ENCODE results near the gene ZNF789. TPM values are rescaled to one million over a fixed set of nuclear protein-coding genes. Genes with fewer than 3 reads are reported as not detected.

The ZNF789 gene
- total and polyA plus RNA-seq, 2 donors (not counting 3 experiments of a cell fraction or from before 2014, with no cell fraction given), result 11.6 to 21.6 TPM

DNA sequence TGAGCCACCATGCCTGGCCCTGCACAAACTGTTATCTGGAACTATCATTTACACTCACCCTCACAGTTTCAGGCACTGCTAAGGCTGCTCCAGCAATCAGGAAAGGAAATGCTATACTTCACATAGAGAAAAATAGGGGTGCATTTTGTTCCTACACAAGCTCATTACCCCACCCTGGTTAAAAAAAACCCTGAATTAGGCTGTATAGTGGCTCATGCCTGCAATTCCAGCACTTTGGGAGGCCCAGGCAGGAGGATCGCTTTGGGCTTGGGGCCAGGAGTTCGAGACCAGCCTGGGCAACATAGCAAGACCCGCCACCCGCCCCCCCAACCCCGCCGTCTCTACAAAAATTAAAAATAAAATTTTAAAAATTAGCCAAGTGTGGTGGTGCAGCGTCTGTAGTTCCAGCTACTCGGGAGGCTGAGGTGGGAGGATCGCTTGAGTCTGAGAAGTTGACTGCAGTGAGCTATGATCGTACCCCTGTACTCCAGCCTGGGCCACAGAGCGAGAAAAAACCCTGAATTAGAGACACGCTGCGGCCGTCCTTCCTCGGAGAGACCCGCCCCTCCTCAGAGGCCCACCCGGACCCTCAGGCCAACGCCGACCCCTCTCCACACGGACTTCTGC is 34.6 kb upstream of the ZNF789 start:
- H3K4me3 ChIP-seq (replicated peaks in 1 of 3; ENCODE audit: insufficient read depth in 1 of 3, low read depth in 1 of 3, low read length in 3 of 3), result peak overlapping the region; percentile 83 to 89 (median 88)
- TF ChIP-seq FOS (IDR thresholded peaks at IDR 0.05; ENCODE audit: borderline replicate concordance, insufficient read depth, low read length), result no peak
- no peaks in the 10 kb centered on the region for H3K9me3 ChIP-seq (replicated peaks; ENCODE audit: control insufficient read depth, insufficient read depth, low read length)
- ChIA-PET POLR2A (interaction anchor here (0.6 to 1.3 kb wide), 2 partner anchors 16 to 37 kb away, joined by 3 to 5 read pairs; no protein-coding TSS in a partner anchor), CTCF (interaction anchor here (1.0 kb wide), 2 partner anchors 22 to 142 kb away, joined by 3 to 4 read pairs; no protein-coding TSS in a partner anchor)
- intact Hi-C loops (cut with micrococcal nuclease), result no loop called here
- peak overlapping the region; percentile 87 for H3K9ac ChIP-seq (replicated peaks; ENCODE audit: extremely low read depth, insufficient read depth, low read length)
- DNase-seq (ENCODE audit: low read depth, low spot score) (no peak), FAIRE-seq (peak; percentile 62)
- no peaks in the 10 kb centered on the region for H4K20me1 ChIP-seq (replicated peaks; ENCODE audit: control insufficient read depth, extremely low read depth, insufficient read depth, low read length)
- peak overlapping the region; percentile 3 for H3K27ac ChIP-seq (ENCODE audit: insufficient read depth, low read depth, low read length)
- H3K36me3 ChIP-seq (ENCODE audit: control insufficient read depth in 2 of 2, extremely low read depth in 1 of 2, insufficient read depth in 2 of 2, low read length in 2 of 2), result peaks cover 1 to 10% of the 10 kb centered on the region in 2 experiments
- no peaks in the 10 kb centered on the region for H3K9me1 ChIP-seq (replicated peaks; ENCODE audit: control insufficient read depth, extremely low read depth, insufficient read depth, low read length)
- peaks cover 45% of the 10 kb centered on the region for H3K79me2 ChIP-seq (ENCODE audit: control insufficient read depth, insufficient read depth, low read length)
- peak overlapping the region; percentile 98 for H2AFZ ChIP-seq (ENCODE audit: low read depth, low read length)
- peak overlapping the region; percentile 74 for H3K4me2 ChIP-seq (ENCODE audit: insufficient read depth, low read length)
- BruUV-seq (replicated peaks), result no TSS peak
- H3K4me1 ChIP-seq (ENCODE audit: control insufficient read depth, extremely low read depth, insufficient read depth, low read length), result peaks cover 14% of the 10 kb centered on the region
- no peaks in the 10 kb centered on the region for H3K27me3 ChIP-seq (ENCODE audit: control insufficient read depth in 2 of 2, insufficient read depth in 2 of 2, low read length in 2 of 2)
- dilution Hi-C loops (cut with MboI; ENCODE audit: extremely low pct_ligation_motif_present, low sequenced_read_pairs), result no loop called here

DNA sequence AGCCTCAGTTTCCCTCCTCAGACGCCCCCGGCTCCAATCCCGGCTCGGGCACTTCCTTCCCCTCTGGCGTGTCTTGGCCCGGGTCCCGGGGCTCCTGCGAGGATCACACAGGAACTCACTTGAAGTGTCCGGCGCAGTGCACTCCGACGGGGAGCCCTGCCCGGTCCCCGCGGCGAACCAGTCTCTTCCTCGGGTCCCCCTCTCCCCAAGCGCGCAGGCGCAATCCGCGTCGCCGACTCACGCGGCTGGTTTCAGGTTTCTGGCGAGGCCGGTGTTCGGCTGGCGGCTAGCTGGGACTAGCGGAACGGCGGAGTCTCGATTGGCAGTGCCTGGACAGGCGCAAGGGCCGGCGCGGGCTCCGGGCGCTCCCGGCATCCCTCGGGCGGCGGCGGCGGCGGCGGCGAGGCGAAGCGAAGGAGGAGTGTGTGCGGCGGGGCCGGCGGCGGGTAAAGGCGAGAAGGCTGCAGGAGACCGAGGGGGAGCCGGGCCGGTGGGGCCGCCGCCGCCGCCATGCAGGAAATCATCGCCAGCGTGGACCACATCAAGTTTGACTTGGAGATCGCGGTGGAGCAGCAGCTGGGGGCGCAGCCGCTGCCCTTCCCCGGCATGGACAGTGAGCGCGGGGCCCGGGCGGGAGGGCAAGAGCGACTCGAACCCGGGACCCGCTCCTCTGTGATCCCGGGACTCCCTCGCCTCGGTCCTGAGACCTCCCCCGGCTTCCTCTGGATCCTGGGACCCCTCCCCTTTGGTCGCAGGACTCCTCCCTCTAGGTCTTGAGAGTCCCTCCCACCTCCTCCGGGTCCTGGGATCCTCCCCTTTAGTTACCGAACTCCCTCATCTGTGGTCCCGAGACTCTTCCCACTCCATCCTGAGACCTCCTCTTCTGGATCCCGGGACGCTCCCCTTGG is 33.9 kb upstream of the ZNF789 start, which contains the start of the genes CPSF4 and PTCD1:
Gene CPSF4 (plus strand): TSS at position 371 of the 908 bp plus-strand sequence. CDS start 140 bp downstream, at position 511.
Gene PTCD1 (minus strand): TSS at position 226 of the 908 bp plus-strand sequence. CDS start 3,556 bp downstream, outside the sequence.
- Histone ChIP-seq H3K36me3 (ENCODE audit: control insufficient read depth in 2 of 2, extremely low read depth in 1 of 2, insufficient read depth in 2 of 2, low read length in 2 of 2) (peaks cover 3 to 5% of the 10 kb centered on the region in 2 experiments), H3K79me2 (ENCODE audit: control insufficient read depth, insufficient read depth, low read length) (peaks cover 46% of the 10 kb centered on the region), H3K9me3 (replicated peaks; ENCODE audit: control insufficient read depth, insufficient read depth, low read length) (no peaks in the 10 kb centered on the region), H4K20me1 (replicated peaks; ENCODE audit: control insufficient read depth, extremely low read depth, insufficient read depth, low read length) (no peaks in the 10 kb centered on the region), H3K9ac (replicated peaks; ENCODE audit: extremely low read depth, insufficient read depth, low read length) (peak within 1 kb of the TSS; percentile 87), H3K9me1 (replicated peaks; ENCODE audit: control insufficient read depth, extremely low read depth, insufficient read depth, low read length) (no peaks in the 10 kb centered on the region), H2AFZ (ENCODE audit: low read depth, low read length) (peak within 1 kb of the TSS; percentile 98), H3K4me2 (ENCODE audit: insufficient read depth, low read length) (peak within 1 kb of the TSS; percentile 83), H3K27ac (ENCODE audit: insufficient read depth, low read depth, low read length) (peak within 1 kb of the TSS; percentile 9), H3K4me1 (ENCODE audit: control insufficient read depth, extremely low read depth, insufficient read depth, low read length) (peaks cover 14% of the 10 kb centered on the region), H3K27me3 (ENCODE audit: control insufficient read depth in 2 of 2, insufficient read depth in 2 of 2, low read length in 2 of 2) (no peaks in the 10 kb centered on the region), H3K4me3 (replicated peaks in 1 of 3; ENCODE audit: insufficient read depth in 1 of 3, low read depth in 1 of 3, low read length in 3 of 3) (peak within 1 kb of the TSS; percentile 83 to 89 (median 88))
- peak; percentile 95 for DNase-seq (ENCODE audit: low read depth, low spot score)
- BruUV-seq (replicated peaks), result no TSS peak
- ChIA-PET POLR2A (interaction anchor here (0.6 to 1.3 kb wide), 2 partner anchors 15 to 38 kb away, joined by 3 to 5 read pairs; no protein-coding TSS in a partner anchor), CTCF (interaction anchor here (1.0 kb wide), 2 partner anchors 23 to 142 kb away, joined by 3 to 4 read pairs; no protein-coding TSS in a partner anchor)
- FAIRE-seq, result peak; percentile 99
- intact Hi-C loops (cut with micrococcal nuclease), result loop anchor here (1.0 kb wide), 1 partner anchor 27 kb away; the partner anchor contains the start of gene ATP5MF
- dilution Hi-C loops (cut with MboI; ENCODE audit: extremely low pct_ligation_motif_present, low sequenced_read_pairs), result no loop called here
- TF ChIP-seq, protein P1, sequence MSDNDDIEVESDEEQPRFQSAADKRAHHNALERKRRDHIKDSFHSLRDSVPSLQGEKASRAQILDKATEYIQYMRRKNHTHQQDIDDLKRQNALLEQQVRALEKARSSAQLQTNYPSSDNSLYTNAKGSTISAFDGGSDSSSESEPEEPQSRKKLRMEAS (IDR thresholded peaks at IDR 0.05; ENCODE audit: insufficient read depth, insufficient read length), result peak; percentile 37
- TF ChIP-seq, protein P2, sequence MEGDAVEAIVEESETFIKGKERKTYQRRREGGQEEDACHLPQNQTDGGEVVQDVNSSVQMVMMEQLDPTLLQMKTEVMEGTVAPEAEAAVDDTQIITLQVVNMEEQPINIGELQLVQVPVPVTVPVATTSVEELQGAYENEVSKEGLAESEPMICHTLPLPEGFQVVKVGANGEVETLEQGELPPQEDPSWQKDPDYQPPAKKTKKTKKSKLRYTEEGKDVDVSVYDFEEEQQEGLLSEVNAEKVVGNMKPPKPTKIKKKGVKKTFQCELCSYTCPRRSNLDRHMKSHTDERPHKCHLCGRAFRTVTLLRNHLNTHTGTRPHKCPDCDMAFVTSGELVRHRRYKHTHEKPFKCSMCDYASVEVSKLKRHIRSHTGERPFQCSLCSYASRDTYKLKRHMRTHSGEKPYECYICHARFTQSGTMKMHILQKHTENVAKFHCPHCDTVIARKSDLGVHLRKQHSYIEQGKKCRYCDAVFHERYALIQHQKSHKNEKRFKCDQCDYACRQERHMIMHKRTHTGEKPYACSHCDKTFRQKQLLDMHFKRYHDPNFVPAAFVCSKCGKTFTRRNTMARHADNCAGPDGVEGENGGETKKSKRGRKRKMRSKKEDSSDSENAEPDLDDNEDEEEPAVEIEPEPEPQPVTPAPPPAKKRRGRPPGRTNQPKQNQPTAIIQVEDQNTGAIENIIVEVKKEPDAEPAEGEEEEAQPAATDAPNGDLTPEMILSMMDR (IDR thresholded peaks at IDR 0.05; ENCODE audit: extremely low read depth in 1 of 2, insufficient read depth in 1 of 2, low read depth in 1 of 2, low read length in 2 of 2), result no peak
- TF ChIP-seq MYC (IDR thresholded peaks at IDR 0.05; ENCODE audit: low read depth, low read length) (peak; percentile 14), POLR2AphosphoS5 (IDR thresholded peaks at IDR 0.05; ENCODE audit: insufficient read depth, low read depth, low read length) (peak; percentile 87), POLR2A (IDR thresholded peaks at IDR 0.05; ENCODE audit: low read depth, low read length) (peak; percentile 71), EZH2 (IDR thresholded peaks at IDR 0.05; ENCODE audit: borderline replicate concordance, low read depth, low read length, severe bottlenecking) (no peak)
